ENCODE measurements around the gene EN1. TPM values are rescaled to one million over a fixed set of nuclear protein-coding genes. Genes with fewer than 3 reads are reported as not detected.

Gene EN1
- total and polyA plus RNA-seq, 2 donors, result 0.05 to 0.46 TPM

DNA sequence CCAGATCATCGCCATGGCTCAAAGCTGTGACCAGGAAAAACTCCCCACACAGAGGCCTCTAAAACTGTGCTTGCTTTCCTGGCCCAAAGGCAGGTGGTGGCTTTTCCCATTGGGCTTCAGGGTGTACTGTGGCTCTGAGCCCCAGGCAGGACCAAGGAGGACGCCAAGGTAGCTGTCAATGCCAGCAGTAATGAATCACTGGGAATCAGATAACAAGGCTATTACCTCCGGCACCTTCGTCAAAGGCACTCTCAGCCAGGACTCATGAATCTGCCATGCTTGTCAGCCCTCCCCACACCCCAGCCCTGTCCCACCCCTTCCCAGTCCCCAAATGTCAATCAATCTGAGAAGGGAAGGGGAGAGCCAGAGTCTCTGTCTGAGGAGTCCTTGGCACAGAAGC, 27.9 kb upstream of the EN1 start:
- Histone ChIP-seq H3K4me3 (ENCODE audit: low read length in 2 of 2) (no peak overlapping the region), H3K36me3 (ENCODE audit: control insufficient read depth in 2 of 2, insufficient read depth in 2 of 2, low read length in 1 of 2) (no peaks in the 10 kb centered on the region), H3K27me3 (ENCODE audit: control insufficient read depth in 2 of 2, insufficient read depth in 1 of 2, low read length in 1 of 2) (peaks cover 0 to 2% of the 10 kb centered on the region in 2 donors), H3K4me1 (ENCODE audit: control insufficient read depth in 2 of 2, insufficient read depth in 2 of 2, low read length in 2 of 2) (no peaks in the 10 kb centered on the region), H3K9me3 (ENCODE audit: control insufficient read depth in 2 of 2, insufficient read depth in 1 of 2, low read length in 1 of 2) (no peaks in the 10 kb centered on the region), H3K27ac (ENCODE audit: low read depth in 1 of 2, low read length in 1 of 2) (no peak overlapping the region)
- DNase-seq (ENCODE audit: low read depth in 6 of 9, low spot score in 9 of 9), result no peak
- 44% methylated on average over 4 of the region's 4 CpGs for WGBS

DNA sequence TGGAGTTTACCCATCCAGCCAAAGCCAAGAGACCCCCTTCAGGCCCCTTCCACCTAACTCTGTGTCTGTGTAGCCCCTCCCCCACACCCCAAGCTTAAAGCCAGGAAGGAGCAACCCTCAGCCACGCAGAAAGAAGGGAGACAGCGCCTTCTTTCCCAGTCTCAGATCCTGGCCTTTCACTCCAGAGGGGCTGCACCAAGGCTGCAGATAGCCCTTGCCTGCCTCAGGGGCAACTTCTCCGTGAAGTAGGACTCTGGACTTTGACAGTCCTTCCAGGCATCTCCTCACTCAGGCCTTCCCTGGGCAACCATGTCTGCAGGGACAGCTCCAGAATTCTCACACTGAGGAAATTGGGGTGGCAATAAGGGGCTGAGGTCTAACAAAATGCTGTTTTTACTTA, 26.9 kb upstream of the EN1 start:
- no peaks in the 10 kb centered on the region for H3K36me3 ChIP-seq (ENCODE audit: control insufficient read depth in 2 of 2, insufficient read depth in 2 of 2, low read length in 1 of 2)
- H3K27ac ChIP-seq (ENCODE audit: low read depth in 1 of 2, low read length in 1 of 2), result no peak overlapping the region
- 84% methylated on average over 3 of the region's 3 CpGs for WGBS
- no peaks in the 10 kb centered on the region for H3K9me3 ChIP-seq (ENCODE audit: control insufficient read depth in 2 of 2, insufficient read depth in 1 of 2, low read length in 1 of 2)
- peaks cover 0 to 2% of the 10 kb centered on the region in 2 donors for H3K27me3 ChIP-seq (ENCODE audit: control insufficient read depth in 2 of 2, insufficient read depth in 1 of 2, low read length in 1 of 2)
- DNase-seq (ENCODE audit: low read depth in 6 of 9, low spot score in 9 of 9), result no peak
- H3K4me3 ChIP-seq (ENCODE audit: low read length in 2 of 2), result no peak overlapping the region
- no peaks in the 10 kb centered on the region for H3K4me1 ChIP-seq (ENCODE audit: control insufficient read depth in 2 of 2, insufficient read depth in 2 of 2, low read length in 2 of 2)

DNA sequence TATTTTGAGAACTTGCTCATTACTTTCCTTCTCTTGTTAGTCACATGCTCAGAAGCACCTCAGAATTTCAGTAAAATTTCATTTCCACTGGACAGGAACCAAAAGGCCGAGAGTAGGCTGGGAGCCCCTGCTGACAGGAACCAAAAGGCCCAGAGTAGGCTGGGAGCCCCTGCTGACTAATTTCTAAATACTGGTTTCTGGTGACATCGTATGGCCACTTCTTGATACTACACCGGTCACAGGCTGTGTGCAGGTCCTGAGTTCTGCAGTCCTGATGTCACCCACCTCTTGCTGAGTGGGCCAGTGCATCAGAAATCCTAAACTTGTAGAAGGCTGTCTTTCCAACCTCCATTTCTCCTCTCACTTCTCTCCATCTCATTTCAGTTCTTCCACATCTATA, 17.7 kb upstream of the EN1 start:
- Histone ChIP-seq H3K27ac (ENCODE audit: low read depth in 1 of 2, low read length in 1 of 2) (no peak overlapping the region), H3K9me3 (ENCODE audit: control insufficient read depth in 2 of 2, insufficient read depth in 1 of 2, low read length in 1 of 2) (no peaks in the 10 kb centered on the region), H3K4me1 (ENCODE audit: control insufficient read depth in 2 of 2, insufficient read depth in 2 of 2, low read length in 2 of 2) (no peaks in the 10 kb centered on the region), H3K36me3 (ENCODE audit: control insufficient read depth in 2 of 2, insufficient read depth in 2 of 2, low read length in 1 of 2) (no peaks in the 10 kb centered on the region), H3K4me3 (ENCODE audit: low read length in 2 of 2) (no peak overlapping the region), H3K27me3 (ENCODE audit: control insufficient read depth in 2 of 2, insufficient read depth in 1 of 2, low read length in 1 of 2) (peaks cover 24 to 38% of the 10 kb centered on the region in 2 donors)
- DNase-seq (ENCODE audit: low read depth in 6 of 9, low spot score in 9 of 9), result peak in 1 of 9 donors; percentile 15
- 4% methylated on average over 3 of the region's 3 CpGs for WGBS

DNA sequence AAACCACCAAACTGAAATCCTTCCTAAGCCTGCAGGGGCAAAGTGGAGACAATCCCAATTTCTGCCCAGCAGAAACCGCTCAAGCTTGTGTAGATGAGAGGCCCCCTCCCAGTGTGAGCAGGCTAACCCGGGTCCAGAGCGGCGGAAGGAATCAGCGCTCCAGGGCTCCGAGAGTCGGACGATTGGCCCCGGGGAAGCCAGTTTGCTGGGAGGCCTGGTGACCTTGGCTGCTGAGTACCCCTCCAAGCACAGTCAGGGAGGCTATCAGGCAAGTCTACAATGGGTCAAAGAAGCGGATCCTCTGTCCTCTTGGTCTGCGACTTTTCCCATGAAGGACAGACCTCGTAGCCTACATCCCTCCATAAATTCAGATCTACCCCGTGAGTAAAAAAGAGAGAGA, 16.8 kb upstream of the EN1 start:
- peaks cover 33 to 47% of the 10 kb centered on the region in 2 donors for H3K27me3 ChIP-seq (ENCODE audit: control insufficient read depth in 2 of 2, insufficient read depth in 1 of 2, low read length in 1 of 2)
- H3K36me3 ChIP-seq (ENCODE audit: control insufficient read depth in 2 of 2, insufficient read depth in 2 of 2, low read length in 1 of 2), result no peaks in the 10 kb centered on the region
- WGBS, result 89% methylated on average over 13 of the region's 13 CpGs
- no peaks in the 10 kb centered on the region for H3K4me1 ChIP-seq (ENCODE audit: control insufficient read depth in 2 of 2, insufficient read depth in 2 of 2, low read length in 2 of 2)
- H3K27ac ChIP-seq (ENCODE audit: low read depth in 1 of 2, low read length in 1 of 2), result no peak overlapping the region
- H3K9me3 ChIP-seq (ENCODE audit: control insufficient read depth in 2 of 2, insufficient read depth in 1 of 2, low read length in 1 of 2), result no peaks in the 10 kb centered on the region
- no peak overlapping the region for H3K4me3 ChIP-seq (ENCODE audit: low read length in 2 of 2)
- no peak for DNase-seq (ENCODE audit: low read depth in 6 of 9, low spot score in 9 of 9)

DNA sequence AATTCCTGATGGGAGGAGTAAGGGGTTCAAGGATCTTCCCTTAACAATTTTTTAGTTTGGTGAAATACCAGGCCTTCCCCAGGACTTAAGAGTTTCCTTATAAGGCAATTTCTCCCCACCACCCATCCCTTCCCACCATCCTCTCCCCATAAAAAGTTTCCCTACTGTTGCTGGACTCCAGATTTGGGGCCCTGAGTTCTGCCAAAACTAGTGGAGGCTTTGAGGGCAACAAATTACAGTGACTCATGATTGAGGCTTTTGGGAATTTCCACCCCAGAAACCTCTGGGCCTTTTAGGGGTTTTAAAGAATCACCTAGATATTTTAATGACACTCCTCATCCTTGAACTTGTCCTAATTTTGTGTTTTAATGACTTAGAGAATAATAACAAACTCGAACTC, 14.3 kb upstream of the EN1 start:
- H3K4me1 ChIP-seq (ENCODE audit: control insufficient read depth in 2 of 2, insufficient read depth in 2 of 2, low read length in 2 of 2), result no peaks in the 10 kb centered on the region
- H3K4me3 ChIP-seq (ENCODE audit: low read length in 2 of 2), result no peak overlapping the region
- H3K36me3 ChIP-seq (ENCODE audit: control insufficient read depth in 2 of 2, insufficient read depth in 2 of 2, low read length in 1 of 2), result no peaks in the 10 kb centered on the region
- no peak overlapping the region for H3K27ac ChIP-seq (ENCODE audit: low read depth in 1 of 2, low read length in 1 of 2)
- 76% methylated on average over 1 of the region's 1 CpG for whole genome bisulfite sequencing
- peaks cover 58 to 71% of the 10 kb centered on the region in 2 donors for H3K27me3 ChIP-seq (ENCODE audit: control insufficient read depth in 2 of 2, insufficient read depth in 1 of 2, low read length in 1 of 2)
- no peaks in the 10 kb centered on the region for H3K9me3 ChIP-seq (ENCODE audit: control insufficient read depth in 2 of 2, insufficient read depth in 1 of 2, low read length in 1 of 2)
- DNase-seq (ENCODE audit: low read depth in 6 of 9, low spot score in 9 of 9), result no peak

DNA sequence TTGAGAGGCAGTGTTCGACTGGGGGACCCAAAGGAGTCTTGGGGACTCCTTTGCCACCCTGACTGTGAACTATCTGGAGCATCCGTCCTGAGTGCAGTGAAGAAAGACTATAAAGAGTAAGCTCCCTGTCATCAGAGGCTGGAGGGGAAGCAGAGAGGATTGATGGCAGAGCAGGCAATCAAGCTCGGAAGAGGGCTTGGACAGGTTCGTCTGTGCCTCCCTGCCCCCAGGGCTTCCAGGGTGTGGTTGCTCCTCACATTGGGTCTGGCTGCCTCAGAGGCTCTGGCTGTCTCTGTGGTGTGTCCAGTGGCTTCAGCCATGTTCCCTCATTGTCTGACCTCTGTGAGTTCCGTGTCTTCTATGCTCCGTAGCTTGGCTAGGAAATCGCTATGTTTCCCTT, 13.8 kb upstream of the EN1 start:
- H3K4me1 ChIP-seq (ENCODE audit: control insufficient read depth in 2 of 2, insufficient read depth in 2 of 2, low read length in 2 of 2), result no peaks in the 10 kb centered on the region
- peaks cover 63 to 76% of the 10 kb centered on the region in 2 donors for H3K27me3 ChIP-seq (ENCODE audit: control insufficient read depth in 2 of 2, insufficient read depth in 1 of 2, low read length in 1 of 2)
- H3K4me3 ChIP-seq (ENCODE audit: low read length in 2 of 2), result no peak overlapping the region
- H3K27ac ChIP-seq (ENCODE audit: low read depth in 1 of 2, low read length in 1 of 2), result no peak overlapping the region
- 73% methylated on average over 7 of the region's 7 CpGs for WGBS
- no peaks in the 10 kb centered on the region for H3K9me3 ChIP-seq (ENCODE audit: control insufficient read depth in 2 of 2, insufficient read depth in 1 of 2, low read length in 1 of 2)
- DNase-seq (ENCODE audit: low read depth in 6 of 9, low spot score in 9 of 9), result no peak
- no peaks in the 10 kb centered on the region for H3K36me3 ChIP-seq (ENCODE audit: control insufficient read depth in 2 of 2, insufficient read depth in 2 of 2, low read length in 1 of 2)

DNA sequence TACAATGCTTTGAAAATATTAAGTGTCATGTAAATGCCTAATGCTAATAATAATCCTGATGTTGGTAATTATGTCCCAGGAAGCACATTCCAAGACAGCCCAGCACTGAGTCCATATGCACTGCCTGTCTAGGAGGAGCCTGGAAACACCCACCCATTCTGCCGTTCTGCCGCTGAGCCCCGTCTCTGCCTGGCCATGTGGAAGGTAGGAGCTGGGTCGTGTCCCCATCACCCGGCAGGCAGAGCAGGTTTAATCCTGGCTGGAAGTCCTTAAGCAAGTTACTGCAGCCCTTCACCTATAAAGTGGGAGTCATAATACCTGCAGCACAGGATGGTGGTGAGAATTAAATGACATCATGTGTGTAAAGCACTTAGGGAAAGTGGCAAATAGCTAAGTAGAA, 13.1 kb upstream of the EN1 start:
- 12% methylated on average over 5 of the region's 5 CpGs for WGBS
- H3K4me3 ChIP-seq (ENCODE audit: low read length in 2 of 2), result no peak overlapping the region
- peaks cover 0 to under 1% of the 10 kb centered on the region in 2 donors for H3K4me1 ChIP-seq (ENCODE audit: control insufficient read depth in 2 of 2, insufficient read depth in 2 of 2, low read length in 2 of 2)
- H3K27me3 ChIP-seq (ENCODE audit: control insufficient read depth in 2 of 2, insufficient read depth in 1 of 2, low read length in 1 of 2), result peaks cover 68 to 84% of the 10 kb centered on the region in 2 donors
- DNase-seq (ENCODE audit: low read depth in 6 of 9, low spot score in 9 of 9), result no peak
- H3K36me3 ChIP-seq (ENCODE audit: control insufficient read depth in 2 of 2, insufficient read depth in 2 of 2, low read length in 1 of 2), result no peaks in the 10 kb centered on the region
- H3K9me3 ChIP-seq (ENCODE audit: control insufficient read depth in 2 of 2, insufficient read depth in 1 of 2, low read length in 1 of 2), result no peaks in the 10 kb centered on the region
- no peak overlapping the region for H3K27ac ChIP-seq (ENCODE audit: low read depth in 1 of 2, low read length in 1 of 2)

DNA sequence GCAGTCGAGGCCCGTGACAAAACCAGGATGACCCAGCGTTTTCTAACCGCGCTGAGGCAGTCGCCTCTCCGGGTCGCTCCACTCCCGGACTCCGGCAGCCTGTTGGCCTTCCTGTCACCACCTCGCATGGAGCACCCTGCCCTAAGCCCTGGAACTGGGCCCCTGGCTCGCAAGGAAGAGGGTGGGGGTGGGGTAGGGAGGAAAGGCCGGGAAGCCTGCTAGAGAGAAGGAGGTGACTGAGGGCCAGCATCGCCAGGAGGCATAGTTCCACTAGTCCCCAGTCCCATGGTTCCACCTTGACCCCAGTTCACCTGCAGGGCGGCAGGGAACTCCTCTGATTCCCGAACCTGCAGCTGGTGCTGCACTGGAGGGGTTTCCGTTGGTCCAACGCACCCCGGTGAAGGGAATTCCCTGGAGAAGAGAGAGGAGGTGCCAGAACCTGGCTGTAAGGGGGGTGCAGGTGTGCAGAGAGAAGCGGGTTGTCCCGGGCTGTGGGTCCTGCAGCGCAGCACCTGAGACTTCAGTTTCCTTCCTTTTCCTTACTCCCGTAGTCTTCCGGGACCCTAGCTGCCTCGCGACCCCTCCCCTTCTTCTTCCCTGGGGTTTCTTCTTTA, 11.8 kb upstream of the EN1 start:
- no peak overlapping the region for H3K27ac ChIP-seq (ENCODE audit: low read depth in 1 of 2, low read length in 1 of 2)
- peaks cover 0 to 5% of the 10 kb centered on the region in 2 donors for H3K4me1 ChIP-seq (ENCODE audit: control insufficient read depth in 2 of 2, insufficient read depth in 2 of 2, low read length in 2 of 2)
- WGBS, result 4% methylated on average over 26 of the region's 26 CpGs
- H3K36me3 ChIP-seq (ENCODE audit: control insufficient read depth in 2 of 2, insufficient read depth in 2 of 2, low read length in 1 of 2), result no peaks in the 10 kb centered on the region
- H3K9me3 ChIP-seq (ENCODE audit: control insufficient read depth in 2 of 2, insufficient read depth in 1 of 2, low read length in 1 of 2), result no peaks in the 10 kb centered on the region
- no peak overlapping the region for H3K4me3 ChIP-seq (ENCODE audit: low read length in 2 of 2)
- H3K27me3 ChIP-seq (ENCODE audit: control insufficient read depth in 2 of 2, insufficient read depth in 1 of 2, low read length in 1 of 2), result peaks cover 81 to 90% of the 10 kb centered on the region in 2 donors
- DNase-seq (ENCODE audit: low read depth in 6 of 9, low spot score in 9 of 9), result no peak

DNA sequence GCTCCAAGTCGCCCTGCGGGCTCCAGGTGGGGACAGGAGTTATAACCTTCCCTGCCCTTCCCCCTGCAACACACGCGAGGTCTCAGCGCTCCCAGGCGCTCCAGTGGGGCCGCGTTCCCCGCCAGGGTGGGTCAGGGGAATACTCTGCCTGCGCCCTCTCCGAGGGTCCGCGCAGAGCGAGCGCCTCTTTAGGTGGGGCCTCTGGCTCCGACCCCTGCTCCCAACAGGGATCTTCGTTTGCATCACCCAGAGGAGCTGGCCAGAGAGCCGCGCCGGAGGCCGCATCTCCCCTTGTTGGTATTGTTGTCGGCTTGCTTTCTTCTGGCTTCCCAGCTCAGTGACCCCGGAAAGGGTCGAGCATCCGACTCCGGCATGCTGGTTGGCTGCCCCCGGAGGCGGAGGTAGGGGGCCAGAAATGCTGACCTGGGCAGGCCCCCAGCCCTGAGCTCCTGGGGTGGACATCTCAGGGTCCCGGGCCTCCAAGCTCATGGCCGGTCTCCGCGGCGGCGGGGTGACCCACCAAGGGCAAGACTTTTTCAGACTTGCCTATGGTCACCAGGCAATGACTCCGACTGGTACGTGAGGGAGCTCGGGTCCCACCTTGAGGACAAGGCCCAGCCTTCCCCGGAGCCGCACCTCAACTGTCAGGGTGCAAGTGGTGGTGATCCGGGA, 11.2 kb upstream of the EN1 start:
- no peaks in the 10 kb centered on the region for H3K36me3 ChIP-seq (ENCODE audit: control insufficient read depth in 2 of 2, insufficient read depth in 2 of 2, low read length in 1 of 2)
- no peak overlapping the region for H3K27ac ChIP-seq (ENCODE audit: low read depth in 1 of 2, low read length in 1 of 2)
- no peak for DNase-seq (ENCODE audit: low read depth in 6 of 9, low spot score in 9 of 9)
- H3K27me3 ChIP-seq (ENCODE audit: control insufficient read depth in 2 of 2, insufficient read depth in 1 of 2, low read length in 1 of 2), result peaks cover 87 to 94% of the 10 kb centered on the region in 2 donors
- peaks cover 0 to 5% of the 10 kb centered on the region in 2 donors for H3K4me1 ChIP-seq (ENCODE audit: control insufficient read depth in 2 of 2, insufficient read depth in 2 of 2, low read length in 2 of 2)
- WGBS, result 7% methylated on average over 40 of the region's 40 CpGs
- no peak overlapping the region for H3K4me3 ChIP-seq (ENCODE audit: low read length in 2 of 2)
- no peaks in the 10 kb centered on the region for H3K9me3 ChIP-seq (ENCODE audit: control insufficient read depth in 2 of 2, insufficient read depth in 1 of 2, low read length in 1 of 2)
